CD4-positive, alpha-beta T cell (primary cell): ENCODE measurements around the gene TMEM273. TPM values are rescaled to one million over a fixed set of nuclear protein-coding genes. Genes with fewer than 3 reads are reported as not detected.

Source experiments
- ATAC-seq: fragments of 200-7000 bp; cut with Tn5 transposase; one replicate; pipeline ENCODE4 v1.10.0; 2022; ENCODE audit warnings: mild to moderate bottlenecking; ENCODE audit not compliant: poor library complexity
- CTCF ChIA-PET: fragments of 350-600 bp; sonication (Branson Sonifier 250); formaldehyde crosslinking; loops from one replicate; lab custom pipeline; 2021; ENCODE audit warnings: antibody characterized with exemption, inconsistent platforms; lab: Charles Lee
- POLR2A ChIA-PET: fragments of 350-600 bp; sonication (Branson Sonifier 250); formaldehyde crosslinking; loops from one replicate; lab custom pipeline; 2021; ENCODE audit warnings: antibody characterized with exemption, inconsistent platforms; lab: Charles Lee
- DNase-seq, 14 experiments: peaks; one replicate each; pipeline ENCODE4 v3.0.0-alpha.2; 2013 to 2020; ENCODE audit warnings: mixed read lengths in 2 of 14
- H3K27ac ChIP-seq, 2 donors: one replicate each; pipeline versions ENCODE4 v1.5.1 to v1.7.0; 2013; ENCODE audit warnings: low read length in 2 of 2, low read depth in 1 of 2, mild to moderate bottlenecking in 1 of 2
- H3K27me3 ChIP-seq, 2 experiments: 1 replicate in 1 of 2; 2 replicates in 1 of 2; pipeline versions ENCODE4 v1.6.1 to v1.7.0; 2013; ENCODE audit warnings: low read length in 2 of 2, control low read depth in 1 of 2, mild to moderate bottlenecking in 1 of 2, moderate library complexity in 1 of 2; ENCODE audit not compliant: insufficient read depth in 2 of 2, control insufficient read depth in 1 of 2
- H3K36me3 ChIP-seq: one replicate; pipeline ENCODE4 v1.6.1; 2013; ENCODE audit warnings: low read length, control low read depth; ENCODE audit not compliant: insufficient read depth
- H3K4me1 ChIP-seq: one replicate; pipeline ENCODE4 v1.6.1; 2013; ENCODE audit warnings: low read length, control low read depth; ENCODE audit not compliant: insufficient read depth
- H3K4me3 ChIP-seq: one replicate; pipeline ENCODE4 v1.5.1; 2013; ENCODE audit warnings: mild to moderate bottlenecking, low read length, moderate library complexity
- H3K9me3 ChIP-seq, 2 experiments: 1 replicate in 1 of 2; 2 replicates in 1 of 2; pipeline versions ENCODE4 v1.6.1 to v1.7.0; 2013; ENCODE audit warnings: low read length in 2 of 2, mild to moderate bottlenecking in 2 of 2, control low read depth in 1 of 2, moderate library complexity in 1 of 2; ENCODE audit not compliant: control insufficient read depth in 1 of 2, insufficient read depth in 1 of 2
- H3K27ac Mint-ChIP-seq: one replicate; pipeline ENCODE4 v1.8.0; 2020; ENCODE audit warnings: mixed read lengths
- H3K27me3 Mint-ChIP-seq: one replicate; pipeline ENCODE4 v1.8.0; 2021; ENCODE audit warnings: mixed read lengths
- H3K36me3 Mint-ChIP-seq: one replicate; pipeline ENCODE4 v1.8.0; 2021; ENCODE audit warnings: low read depth, mixed read lengths
- H3K4me1 Mint-ChIP-seq: one replicate; pipeline ENCODE4 v1.8.0; 2021; ENCODE audit warnings: low read depth, mixed read lengths
- H3K4me3 Mint-ChIP-seq: one replicate; pipeline ENCODE4 v1.8.0; 2020; ENCODE audit warnings: mild to moderate bottlenecking, mixed read lengths
- H3K9me3 Mint-ChIP-seq: one replicate; pipeline ENCODE4 v1.8.0; 2020; ENCODE audit warnings: mixed read lengths
- CTCF ChIP-seq: fragments of 200-600 bp; IDR thresholded peaks from one replicate; pipeline ENCODE4 v1.8.0; 2022; ENCODE audit warnings: antibody characterized with exemption, mild to moderate bottlenecking
- intact Hi-C, 2 experiments: fragments of 100-400 bp; cut with DNase I in 1 of 2; cut with micrococcal nuclease in 1 of 2; formaldehyde crosslinking; loops; one replicate each; pipeline versions ENCODE4 v1.15.1 to v1.9.0; 2023 to 2025; cut with DNase I, micrococcal nuclease
- total RNA-seq, 174 experiments: library from RNA in 2 of 174; stranded (reverse) in 2 of 174; gene quantifications; one replicate each; pipeline ENCODE4 v1.2.3 and lab custom pipeline; 2021 to 2026

TMEM273 gene
- total RNA-seq, 2 experiments from 2014 or later: 1.8 to 2.2 TPM

DNA sequence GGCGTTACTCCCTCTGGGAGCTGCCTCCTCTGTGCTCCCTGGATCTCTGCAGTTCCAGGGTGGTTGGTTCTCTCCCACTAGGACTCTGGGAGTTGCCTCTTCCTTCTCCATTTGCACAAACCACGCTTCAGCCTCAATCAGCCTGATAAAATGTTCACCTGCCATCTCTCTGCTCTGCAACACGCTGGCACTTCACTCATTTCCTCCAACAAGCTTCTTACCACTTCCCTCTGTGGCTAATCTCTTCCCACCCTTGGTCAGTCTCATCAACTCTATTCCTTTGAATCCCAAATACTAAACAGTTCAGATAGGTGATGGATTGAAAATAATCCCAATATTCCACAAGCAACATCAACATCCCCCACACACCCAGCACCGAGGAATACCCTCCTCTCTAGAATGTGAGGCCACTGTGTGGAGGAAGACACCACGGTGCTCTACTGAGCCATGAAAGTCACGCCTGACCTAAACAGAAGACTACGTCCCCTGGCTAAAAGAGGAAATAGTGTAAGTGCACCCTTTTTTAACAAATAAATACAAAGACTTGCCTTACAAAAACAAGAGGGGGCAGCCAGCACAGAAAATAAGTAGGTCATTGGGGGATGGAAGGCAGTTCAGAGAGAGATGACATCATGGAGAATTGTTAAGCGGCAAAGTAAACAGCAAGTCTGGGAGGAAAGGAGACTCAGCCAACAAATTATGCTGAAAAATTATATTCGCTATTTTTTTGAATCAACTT, 52.4 kb downstream of the TMEM273 start:
- no peaks in the 10 kb centered on the region for H3K36me3 ChIP-seq
- Mint-ChIP-seq H3K36me3 (no peaks in the 10 kb centered on the region), H3K4me1 (peaks cover 6% of the 10 kb centered on the region), H3K27ac (no peak overlapping the region), H3K4me3 (no peak overlapping the region), H3K27me3 (peaks cover 25% of the 10 kb centered on the region), H3K9me3 (no peaks in the 10 kb centered on the region)
- no peaks in the 10 kb centered on the region for H3K27me3 ChIP-seq
- CTCF ChIA-PET: no interaction called here
- H3K4me3 ChIP-seq: no peak overlapping the region
- POLR2A ChIA-PET: no interaction called here
- no peak for ATAC-seq
- H3K9me3 ChIP-seq: peaks cover 0 to 5% of the 10 kb centered on the region in 2 experiments
- H3K4me1 ChIP-seq: no peaks in the 10 kb centered on the region
- no peak for TF ChIP-seq CTCF
- no peak overlapping the region for H3K27ac ChIP-seq
- no peak for DNase-seq
- intact Hi-C loops: no loop called here

DNA sequence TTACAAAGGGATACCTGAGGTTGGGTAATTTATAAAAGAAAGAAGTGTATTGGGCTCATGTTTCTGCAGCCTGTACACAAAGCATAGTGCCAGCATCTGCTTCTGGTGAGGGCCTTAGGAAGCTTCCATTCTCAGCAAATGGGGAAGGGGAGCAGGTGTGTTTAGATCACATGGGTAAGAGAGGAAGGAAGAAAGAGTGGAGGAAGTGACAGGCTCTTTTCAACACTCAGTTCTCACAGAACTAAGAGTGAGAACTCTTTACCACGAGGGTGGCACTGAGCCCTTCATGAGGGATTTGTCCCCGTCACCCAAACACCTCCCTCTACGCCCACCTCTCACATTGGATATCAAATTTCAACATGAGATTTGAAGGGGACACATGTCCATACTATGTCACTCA, 53.9 kb downstream of the TMEM273 start:
- Histone ChIP-seq H3K9me3 (peaks cover 0 to 5% of the 10 kb centered on the region in 2 experiments), H3K4me3 (no peak overlapping the region), H3K4me1 (no peaks in the 10 kb centered on the region), H3K36me3 (no peaks in the 10 kb centered on the region), H3K27ac (no peak overlapping the region), H3K27me3 (no peaks in the 10 kb centered on the region)
- ATAC-seq: no peak
- Mint-ChIP-seq H3K27me3 (peaks cover 33% of the 10 kb centered on the region), H3K27ac (no peak overlapping the region), H3K4me3 (no peak overlapping the region), H3K9me3 (peaks cover under 1% of the 10 kb centered on the region), H3K36me3 (no peaks in the 10 kb centered on the region), H3K4me1 (peaks cover 6% of the 10 kb centered on the region)
- intact Hi-C loops: no loop called here
- CTCF ChIA-PET: no interaction called here
- POLR2A ChIA-PET: no interaction called here
- no peak for DNase-seq
- TF ChIP-seq CTCF: no peak

DNA sequence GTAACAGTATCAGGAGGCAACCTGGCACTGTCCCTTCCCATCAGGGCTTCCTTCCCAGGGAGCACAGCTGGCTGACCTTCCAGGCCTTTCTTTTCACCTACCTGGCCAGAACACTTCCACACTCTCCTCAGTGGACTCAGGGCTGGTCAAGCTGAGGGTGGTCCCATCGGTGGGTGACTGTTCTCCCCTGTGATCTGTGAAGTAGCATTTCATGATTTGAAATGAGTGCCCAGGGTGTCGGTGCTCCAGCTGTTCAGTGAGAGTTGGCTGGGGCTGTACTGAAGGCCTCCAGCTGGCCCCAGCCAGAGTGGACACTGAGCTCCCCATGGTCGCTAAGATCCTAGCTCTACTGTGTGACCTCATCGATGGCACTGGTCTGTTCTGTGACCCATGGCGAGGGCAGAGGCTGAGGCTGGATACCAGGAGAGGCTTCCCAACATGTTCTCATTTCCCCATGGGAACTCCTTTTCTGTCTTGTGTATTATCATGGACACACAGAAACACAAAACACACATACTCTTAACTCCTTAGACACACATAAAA, 54.4 kb downstream of the TMEM273 start, which contains the start of gene FAM170B:
FAM170B (minus strand) TSS at position 316 of the 543 bp plus-strand sequence; CDS start at position 213, 103 bp downstream.
- Mint-ChIP-seq H3K4me3 (no peak within 1 kb of the TSS), H3K9me3 (peaks cover 2% of the 10 kb centered on the region), H3K27me3 (peaks cover 35% of the 10 kb centered on the region), H3K4me1 (peaks cover 6% of the 10 kb centered on the region), H3K36me3 (no peaks in the 10 kb centered on the region), H3K27ac (no peak within 1 kb of the TSS)
- TF ChIP-seq CTCF: no peak
- no peak within 1 kb of the TSS for H3K4me3 ChIP-seq
- H3K27ac ChIP-seq: no peak within 1 kb of the TSS
- DNase-seq: no peak
- no peak for ATAC-seq
- H3K36me3 ChIP-seq: no peaks in the 10 kb centered on the region
- CTCF ChIA-PET: no interaction called here
- POLR2A ChIA-PET: no interaction called here
- intact Hi-C loops: no loop called here
- no peaks in the 10 kb centered on the region for H3K4me1 ChIP-seq
- H3K27me3 ChIP-seq: no peaks in the 10 kb centered on the region
- H3K9me3 ChIP-seq: peaks cover 0 to 5% of the 10 kb centered on the region in 2 experiments
